Measurements from ENCODE around the gene CHST8. TPM values are rescaled to one million over a fixed set of nuclear protein-coding genes. Genes with fewer than 3 reads are reported as not detected.

The CHST8 gene
- total RNA-seq, 1 donor from 2014 or later = not detected

DNA sequence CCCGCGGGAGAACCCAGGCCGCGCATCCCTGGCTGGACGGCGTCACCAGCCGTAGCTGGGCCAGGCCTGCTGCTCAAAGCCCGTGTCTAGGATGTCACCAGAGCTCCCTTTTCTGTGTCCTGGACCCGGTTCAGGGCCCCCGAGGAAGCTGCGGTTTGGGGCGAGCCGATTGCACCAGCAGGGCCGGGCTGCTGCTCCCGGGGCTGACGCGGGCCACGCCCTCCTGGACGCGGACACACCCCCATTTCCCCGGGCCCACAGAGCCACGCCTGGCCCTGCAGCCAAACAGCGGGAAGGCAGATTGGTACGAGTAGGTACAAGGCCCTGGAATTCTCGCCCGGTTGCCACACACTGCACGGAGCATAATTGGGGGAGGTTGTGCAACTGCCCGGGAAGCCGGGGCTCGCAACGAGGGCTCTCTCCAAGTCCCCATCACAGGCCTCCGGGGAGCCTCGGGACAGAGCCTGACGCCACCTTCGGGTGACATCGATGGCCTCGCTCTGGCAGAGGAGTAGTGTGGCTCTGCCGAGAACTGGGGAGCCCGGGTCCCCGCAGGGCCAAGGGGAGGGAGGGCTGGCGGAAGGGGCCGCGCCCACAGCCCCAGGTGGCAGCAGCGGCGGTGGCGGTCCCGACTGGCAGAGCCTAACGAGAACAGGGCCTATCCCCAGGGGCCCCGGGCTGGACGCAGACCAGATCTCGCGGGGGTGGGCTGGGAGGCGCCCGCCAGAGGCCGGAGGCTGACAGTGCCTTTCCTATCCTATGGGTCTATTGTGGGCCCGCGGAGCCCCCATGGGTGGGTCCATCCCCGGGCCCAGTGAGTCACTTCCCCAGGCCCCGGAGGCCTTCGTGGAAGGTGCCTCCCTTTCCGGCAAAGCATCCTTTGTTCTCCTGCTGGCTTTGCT lies 198.4 kb downstream of the CHST8 start:
- Histone ChIP-seq H3K4me3 (peak overlapping the region; percentile 56 to 64), H3K4me1 (peaks cover 0 to 13% of the 10 kb centered on the region in 2 donors), H3K36me3 (no peaks in the 10 kb centered on the region), H3K27me3 (no peaks in the 10 kb centered on the region), H3K27ac (peak overlapping the region; percentile 67 to 84), H3K9me3 (no peaks in the 10 kb centered on the region)
- intact Hi-C loops (cut with DNase I) = loop anchor here (1.0 kb wide), 1 partner anchor 25 kb away; no protein-coding TSS in a partner anchor
- TF ChIP-seq, protein P1, sequence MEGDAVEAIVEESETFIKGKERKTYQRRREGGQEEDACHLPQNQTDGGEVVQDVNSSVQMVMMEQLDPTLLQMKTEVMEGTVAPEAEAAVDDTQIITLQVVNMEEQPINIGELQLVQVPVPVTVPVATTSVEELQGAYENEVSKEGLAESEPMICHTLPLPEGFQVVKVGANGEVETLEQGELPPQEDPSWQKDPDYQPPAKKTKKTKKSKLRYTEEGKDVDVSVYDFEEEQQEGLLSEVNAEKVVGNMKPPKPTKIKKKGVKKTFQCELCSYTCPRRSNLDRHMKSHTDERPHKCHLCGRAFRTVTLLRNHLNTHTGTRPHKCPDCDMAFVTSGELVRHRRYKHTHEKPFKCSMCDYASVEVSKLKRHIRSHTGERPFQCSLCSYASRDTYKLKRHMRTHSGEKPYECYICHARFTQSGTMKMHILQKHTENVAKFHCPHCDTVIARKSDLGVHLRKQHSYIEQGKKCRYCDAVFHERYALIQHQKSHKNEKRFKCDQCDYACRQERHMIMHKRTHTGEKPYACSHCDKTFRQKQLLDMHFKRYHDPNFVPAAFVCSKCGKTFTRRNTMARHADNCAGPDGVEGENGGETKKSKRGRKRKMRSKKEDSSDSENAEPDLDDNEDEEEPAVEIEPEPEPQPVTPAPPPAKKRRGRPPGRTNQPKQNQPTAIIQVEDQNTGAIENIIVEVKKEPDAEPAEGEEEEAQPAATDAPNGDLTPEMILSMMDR (IDR thresholded peaks at IDR 0.05) = no peak
- DNase-seq (ENCODE audit: low spot score in 2 of 2) = peak; percentile 30 to 90

DNA sequence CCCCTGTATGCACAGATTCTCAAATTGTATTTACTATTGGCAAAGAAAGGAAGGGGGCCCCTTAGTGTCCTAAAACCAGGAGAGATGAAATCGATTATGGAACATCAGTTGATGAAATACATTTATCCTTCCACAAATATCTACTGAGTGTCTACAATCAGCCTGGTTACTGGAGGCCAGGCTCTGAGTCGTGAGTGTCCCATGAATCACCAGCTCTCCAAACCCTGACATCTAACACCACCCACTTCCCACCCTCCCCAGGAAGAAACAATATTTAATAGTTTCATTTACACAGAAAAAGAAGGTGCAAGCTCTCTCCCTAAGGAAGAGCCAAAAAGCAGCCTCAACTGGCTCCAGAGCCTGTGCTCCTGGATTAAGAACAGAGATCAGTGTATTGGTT lies 200.1 kb downstream of the CHST8 start:
- TF ChIP-seq, protein P1 (IDR thresholded peaks at IDR 0.05) = no peak
- Histone ChIP-seq H3K27me3 (no peaks in the 10 kb centered on the region), H3K36me3 (no peaks in the 10 kb centered on the region), H3K4me3 (no peak overlapping the region), H3K27ac (no peak overlapping the region), H3K4me1 (peaks cover 0 to 13% of the 10 kb centered on the region in 2 donors), H3K9me3 (no peaks in the 10 kb centered on the region)
- intact Hi-C loops (cut with DNase I) = no loop called here
- no peak for DNase-seq (ENCODE audit: low spot score in 2 of 2)

Other genes with a start within 250 kb of the CHST8 start
- gene CEBPG, start 248.2 kb upstream of the CHST8 start, total RNA-seq = 21.9 TPM
- 112 TPM for gene PEPD, start 100.2 kb upstream of the CHST8 start, total RNA-seq
- gene KCTD15, start 174.9 kb downstream of the CHST8 start, total RNA-seq = 57.3 TPM